Measurements from ENCODE around the gene CHSY1.

Gene CHSY1

GRCh38 chr15:101269479-101270223 lies 17.8 kb upstream of the CHSY1 start:
- DNase-seq = no peak

GRCh38 chr15:101267320-101268104 lies 15.7 kb upstream of the CHSY1 start:
- peak in 37 of 56 donors; percentile 11 to 82 (median 45) for DNase-seq

- no peak for DNase-seq
These were observed 14.9 kb upstream of the CHSY1 start for GRCh38 chr15:101266787-101267186.

GRCh38 chr15:101266034-101266433 lies 14.2 kb upstream of the CHSY1 start:
- DNase-seq = no peak

- DNase-seq = no peak
These were observed 13.2 kb upstream of the CHSY1 start for GRCh38 chr15:101264911-101265641.

- DNase-seq = no peak
These were observed 12.2 kb upstream of the CHSY1 start for GRCh38 chr15:101264011-101264410.

- DNase-seq = no peak
These were observed 10.7 kb upstream of the CHSY1 start for GRCh38 chr15:101262551-101262950.

GRCh38 chr15:101258238-101259144 lies 6.6 kb upstream of the CHSY1 start:
- DNase-seq = peak in 34 of 56 donors; percentile 4 to 77 (median 24)

GRCh38 chr15:101256757-101257156 lies 4.9 kb upstream of the CHSY1 start:
- no peak for DNase-seq

GRCh38 chr15:101255615-101256241 lies 3.9 kb upstream of the CHSY1 start:
- no peak for DNase-seq

- no peak for DNase-seq
These were observed 3.2 kb upstream of the CHSY1 start for GRCh38 chr15:101255051-101255395.

- DNase-seq = no peak
These were observed 2.6 kb upstream of the CHSY1 start for GRCh38 chr15:101254157-101255050.

GRCh38 chr15:101252836-101253235 lies 988 bp upstream of the CHSY1 start:
- DNase-seq = no peak

GRCh38 chr15:101250873-101251829 lies 697 bp downstream of the CHSY1 start:
- DNase-seq = peak in 5 of 56 donors; percentile 52 to 77 (median 72)

GRCh38 chr15:101250341-101250831 lies 1.5 kb downstream of the CHSY1 start:
- DNase-seq = no peak

- DNase-seq = no peak
These were observed 3.6 kb downstream of the CHSY1 start for GRCh38 chr15:101248274-101248673.

- no peak for DNase-seq
These were observed 4.8 kb downstream of the CHSY1 start for GRCh38 chr15:101246824-101247745.

Data from amygdala (tissue), 56 donors.